H1 (cell line): Measurements from ENCODE around the gene FANCE.

Experiments
- EP300 ChIP-seq, 2 experiments: IDR thresholded peaks; 1 replicate in 1 of 2; 2 replicates in 1 of 2; pipeline ENCODE4 v1.6.1; 2011 to 2012; ENCODE audit warnings: low read depth in 2 of 2, low read length in 2 of 2, mild to moderate bottlenecking in 2 of 2, borderline replicate concordance in 1 of 2, inconsistent platforms in 1 of 2, moderate library complexity in 1 of 2
- EZH2 ChIP-seq: fragments of 200-600 bp; sonication (generic); IDR thresholded peaks from 2 replicates; pipeline ENCODE4 v1.7.1; 2012; ENCODE audit warnings: low read depth, mild to moderate bottlenecking, moderate library complexity, low read length, inconsistent platforms; ENCODE audit not compliant: severe bottlenecking
- HDAC6 ChIP-seq: IDR thresholded peaks from one replicate; pipeline ENCODE4 v1.7.1; 2012; ENCODE audit warnings: low read depth, mild to moderate bottlenecking, inconsistent platforms, low read length, moderate library complexity
- POLR2A ChIP-seq, 2 experiments: IDR thresholded peaks; 1 replicate in 1 of 2; 2 replicates in 1 of 2; pipeline ENCODE4 v1.6.1; 2011; ENCODE audit warnings: low read depth in 2 of 2, low read length in 2 of 2, mild to moderate bottlenecking in 2 of 2; ENCODE audit errors: control extremely low read depth in 1 of 2
- RNF2 ChIP-seq: fragments of 200-900, 300-1000 bp; sonication (generic); IDR thresholded peaks from 2 replicates; pipeline ENCODE4 v1.7.1; 2016; ENCODE audit warnings: borderline replicate concordance, low read depth, mild to moderate bottlenecking, antibody characterized with exemption, low read length; ENCODE audit not compliant: poor library complexity, severe bottlenecking; ENCODE audit errors: missing control alignments
- SP2 ChIP-seq: IDR thresholded peaks from 2 replicates; pipeline ENCODE4 v1.6.1; 2012; ENCODE audit warnings: mild to moderate bottlenecking, low read length, inconsistent platforms
- ZNF274 ChIP-seq: IDR thresholded peaks from 2 replicates; pipeline ENCODE4 v1.7.0; 2012; ENCODE audit warnings: low read length, borderline replicate concordance; ENCODE audit errors: extremely low read depth
- TF ChIP-seq, protein P1 (sequence below), 3 experiments: IDR thresholded peaks; 1 replicate in 2 of 3; 2 replicates in 1 of 3; pipeline versions ENCODE4 v1.5.1 to v1.6.1; 2011; ENCODE audit warnings: low read length in 3 of 3, mild to moderate bottlenecking in 3 of 3, inconsistent platforms in 2 of 3, low read depth in 1 of 3, moderate library complexity in 1 of 3; ENCODE audit not compliant: insufficient read depth in 1 of 3; ENCODE audit errors: control extremely low read depth in 1 of 3
- TF ChIP-seq, protein P2 (sequence below): IDR thresholded peaks from 2 replicates; pipeline ENCODE4 v1.6.1; 2012; ENCODE audit warnings: inconsistent platforms

DNA sequence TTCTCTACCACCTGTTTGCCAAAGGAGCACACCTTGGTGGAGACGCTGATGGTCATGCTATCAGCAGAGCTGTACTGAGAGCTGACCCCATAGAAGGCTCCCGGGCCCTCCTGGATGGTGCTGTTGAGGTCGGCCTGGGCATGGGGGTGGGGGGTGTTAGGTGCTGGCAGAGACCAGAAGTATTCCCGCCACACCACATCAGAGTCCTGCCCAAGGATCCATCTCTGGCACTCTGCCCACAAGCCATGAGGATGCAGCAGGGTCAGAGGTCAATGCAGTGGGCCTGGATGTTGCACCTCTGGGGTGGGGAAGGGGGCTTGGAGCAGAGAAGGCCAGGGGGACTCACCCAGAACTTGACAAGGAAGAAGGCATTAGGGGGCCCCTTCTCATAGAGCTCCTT lies 23.4 kb downstream of the FANCE start:
- TF ChIP-seq, protein P1, sequence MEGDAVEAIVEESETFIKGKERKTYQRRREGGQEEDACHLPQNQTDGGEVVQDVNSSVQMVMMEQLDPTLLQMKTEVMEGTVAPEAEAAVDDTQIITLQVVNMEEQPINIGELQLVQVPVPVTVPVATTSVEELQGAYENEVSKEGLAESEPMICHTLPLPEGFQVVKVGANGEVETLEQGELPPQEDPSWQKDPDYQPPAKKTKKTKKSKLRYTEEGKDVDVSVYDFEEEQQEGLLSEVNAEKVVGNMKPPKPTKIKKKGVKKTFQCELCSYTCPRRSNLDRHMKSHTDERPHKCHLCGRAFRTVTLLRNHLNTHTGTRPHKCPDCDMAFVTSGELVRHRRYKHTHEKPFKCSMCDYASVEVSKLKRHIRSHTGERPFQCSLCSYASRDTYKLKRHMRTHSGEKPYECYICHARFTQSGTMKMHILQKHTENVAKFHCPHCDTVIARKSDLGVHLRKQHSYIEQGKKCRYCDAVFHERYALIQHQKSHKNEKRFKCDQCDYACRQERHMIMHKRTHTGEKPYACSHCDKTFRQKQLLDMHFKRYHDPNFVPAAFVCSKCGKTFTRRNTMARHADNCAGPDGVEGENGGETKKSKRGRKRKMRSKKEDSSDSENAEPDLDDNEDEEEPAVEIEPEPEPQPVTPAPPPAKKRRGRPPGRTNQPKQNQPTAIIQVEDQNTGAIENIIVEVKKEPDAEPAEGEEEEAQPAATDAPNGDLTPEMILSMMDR (IDR thresholded peaks at IDR 0.05; ENCODE audit: control extremely low read depth in 1 of 3, insufficient read depth in 1 of 3, low read depth in 1 of 3, low read length in 3 of 3), result no peak
- TF ChIP-seq EP300 (IDR thresholded peaks at IDR 0.05; ENCODE audit: borderline replicate concordance in 1 of 2, low read depth in 2 of 2, low read length in 2 of 2) (no peak), POLR2A (IDR thresholded peaks at IDR 0.05; ENCODE audit: control extremely low read depth in 1 of 2, low read depth in 2 of 2, low read length in 2 of 2) (no peak), EZH2 (no peak), SP2 (no peak), RNF2 (no peak), HDAC6 (no peak), ZNF274 (no peak)
- TF ChIP-seq, protein P2, sequence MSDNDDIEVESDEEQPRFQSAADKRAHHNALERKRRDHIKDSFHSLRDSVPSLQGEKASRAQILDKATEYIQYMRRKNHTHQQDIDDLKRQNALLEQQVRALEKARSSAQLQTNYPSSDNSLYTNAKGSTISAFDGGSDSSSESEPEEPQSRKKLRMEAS, result no peak
